Erythroblast (primary cell): ENCODE measurements around the gene CGNL1.

ENCODE experiments used
- DNase-seq, 2 experiments: peaks; one replicate each; lab custom pipeline; 2025; lab: John Stamatoyannopoulos, UW
- GATA1 ChIP-seq: IDR thresholded peaks from 2 replicates; pipeline ENCODE4 v1.6.1; 2011; ENCODE audit warnings: low read depth, mild to moderate bottlenecking, control low read depth, low read length, moderate library complexity
- POLR2A ChIP-seq: IDR thresholded peaks from 2 replicates; pipeline ENCODE4 v1.6.1; 2011; ENCODE audit warnings: mild to moderate bottlenecking, low read length

Gene CGNL1

GRCh38 chr15:57479005-57479404 is 102.7 kb downstream of the CGNL1 start:
- no peak for DNase-seq
- TF ChIP-seq GATA1 (no peak), POLR2A (no peak)

GRCh38 chr15:57481038-57481705 is 104.9 kb downstream of the CGNL1 start:
- TF ChIP-seq POLR2A, result no peak
- no peak for TF ChIP-seq GATA1
- DNase-seq, result no peak

- TF ChIP-seq GATA1, result no peak
- TF ChIP-seq POLR2A, result no peak
- no peak for DNase-seq
Measured at GRCh38 chr15:57485869-57486268, 109.6 kb downstream of the CGNL1 start.

GRCh38 chr15:57486833-57487232 is 110.5 kb downstream of the CGNL1 start:
- TF ChIP-seq GATA1, result no peak
- DNase-seq, result no peak

DNA sequence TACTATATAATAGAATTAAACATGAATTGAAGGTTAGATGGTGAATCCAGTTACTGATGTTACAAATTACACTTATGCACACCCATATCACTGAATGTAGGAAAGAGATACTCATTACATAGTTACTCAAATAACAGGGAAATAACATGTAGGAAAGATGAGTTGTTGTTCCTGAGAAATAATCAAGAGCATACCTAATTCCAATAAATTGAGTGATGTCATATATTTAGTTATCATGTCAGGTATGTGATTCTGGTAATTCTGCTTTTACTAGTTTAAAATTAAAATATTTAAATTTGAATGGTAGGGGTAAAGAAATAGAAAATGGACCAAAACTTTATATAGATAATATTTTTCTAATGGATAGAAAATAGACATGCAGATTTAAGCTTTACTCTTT is 112.8 kb downstream of the CGNL1 start:
- DNase-seq, result no peak

GRCh38 chr15:57493351-57493750 is 117.0 kb downstream of the CGNL1 start:
- DNase-seq, result no peak
- TF ChIP-seq GATA1 (no peak), POLR2A (no peak)

More for the DNA sequence above, 112.8 kb downstream of the CGNL1 start:
- no peak for TF ChIP-seq POLR2A
- TF ChIP-seq GATA1, result no peak

GRCh38 chr15:57494581-57494980 is 118.3 kb downstream of the CGNL1 start:
- no peak for TF ChIP-seq GATA1
- TF ChIP-seq POLR2A, result no peak
- DNase-seq, result no peak

GRCh38 chr15:57495041-57495440 is 118.7 kb downstream of the CGNL1 start:
- no peak for DNase-seq
- TF ChIP-seq POLR2A (no peak), GATA1 (no peak)

DNA sequence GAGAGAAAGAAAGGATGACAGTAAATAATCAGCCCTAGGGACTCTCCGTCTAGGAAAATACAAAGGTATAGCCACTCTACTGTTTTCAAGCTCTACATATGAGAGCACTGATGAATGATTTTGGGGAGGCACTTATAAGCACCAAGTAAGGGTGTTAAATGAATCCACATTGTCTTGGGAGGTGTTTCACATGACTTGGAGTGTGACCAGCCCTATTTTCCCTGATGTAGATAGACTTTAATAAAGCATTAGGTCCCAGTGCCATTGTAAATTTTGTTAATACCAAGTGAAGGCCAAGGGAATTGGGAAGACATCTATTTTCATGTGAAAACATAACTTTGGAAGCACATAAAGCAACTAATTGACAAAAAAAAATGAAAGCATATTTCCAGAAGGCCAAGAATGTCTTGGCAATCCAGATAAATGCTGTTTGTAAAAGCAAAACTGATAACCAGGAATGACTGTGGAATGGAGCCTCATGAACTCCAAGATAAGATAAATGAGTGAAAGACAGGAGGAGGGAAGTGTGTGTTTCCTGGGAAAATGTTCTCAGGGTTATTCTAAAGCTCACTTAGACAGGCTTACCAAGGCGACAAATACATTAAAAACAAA is 119.4 kb downstream of the CGNL1 start:
- TF ChIP-seq GATA1, result no peak
- no peak for TF ChIP-seq POLR2A
- DNase-seq, result no peak

- DNase-seq, result no peak
- TF ChIP-seq GATA1 (no peak), POLR2A (no peak)
Measured at GRCh38 chr15:57496594-57496945, 120.3 kb downstream of the CGNL1 start.

DNA sequence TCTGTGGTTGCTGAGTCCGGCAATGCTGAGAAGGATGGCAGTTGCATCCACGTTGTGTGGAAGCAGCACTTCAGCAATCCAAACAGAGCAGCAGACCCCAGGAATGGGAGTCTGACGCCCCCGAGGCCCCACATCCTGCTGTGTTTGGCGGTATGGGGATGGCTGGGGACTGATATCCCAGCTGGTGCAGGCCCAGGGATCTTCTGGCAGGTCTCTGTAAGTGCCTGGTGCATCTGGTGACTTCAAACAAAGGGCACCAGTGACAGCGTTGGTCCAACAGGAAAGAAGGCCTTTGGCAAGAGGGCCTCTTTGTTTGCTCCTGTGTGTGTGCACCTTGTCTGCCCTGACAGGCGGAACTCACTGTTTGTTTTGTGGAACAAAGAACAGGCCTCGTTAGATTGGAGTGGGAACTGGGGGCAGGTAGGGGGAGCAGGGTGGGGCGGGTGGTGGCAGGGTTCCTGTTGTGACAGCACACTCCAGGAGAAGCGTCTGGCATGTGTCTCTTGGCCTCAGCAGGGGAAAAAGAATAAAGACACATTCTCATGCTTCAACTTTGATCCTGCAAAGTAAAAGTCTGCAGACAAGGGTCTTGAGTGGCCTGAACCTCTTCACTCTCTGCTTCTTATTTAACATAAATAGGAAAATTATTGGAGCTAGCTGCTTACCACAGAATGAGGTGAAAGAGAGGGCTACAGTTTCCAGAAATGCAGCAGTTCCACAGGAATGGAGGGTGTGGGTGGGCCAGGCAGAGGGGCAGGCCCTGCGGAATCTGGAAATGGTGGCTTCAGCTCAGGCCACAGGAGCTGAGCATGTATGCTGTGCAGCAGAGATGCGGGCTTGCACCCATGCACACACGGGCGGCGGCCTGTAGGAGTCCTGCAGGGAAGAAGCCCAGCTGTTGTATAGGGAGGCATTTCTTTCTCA is 120.9 kb downstream of the CGNL1 start:
- DNase-seq, result no peak
- TF ChIP-seq POLR2A (no peak), GATA1 (no peak)

GRCh38 chr15:57500256-57500655 is 124.0 kb downstream of the CGNL1 start:
- TF ChIP-seq GATA1, result no peak
- no peak for TF ChIP-seq POLR2A
- no peak for DNase-seq

- no peak for TF ChIP-seq POLR2A
- TF ChIP-seq GATA1, result no peak
- DNase-seq, result no peak
Measured at GRCh38 chr15:57500979-57501576, 124.8 kb downstream of the CGNL1 start.

DNA sequence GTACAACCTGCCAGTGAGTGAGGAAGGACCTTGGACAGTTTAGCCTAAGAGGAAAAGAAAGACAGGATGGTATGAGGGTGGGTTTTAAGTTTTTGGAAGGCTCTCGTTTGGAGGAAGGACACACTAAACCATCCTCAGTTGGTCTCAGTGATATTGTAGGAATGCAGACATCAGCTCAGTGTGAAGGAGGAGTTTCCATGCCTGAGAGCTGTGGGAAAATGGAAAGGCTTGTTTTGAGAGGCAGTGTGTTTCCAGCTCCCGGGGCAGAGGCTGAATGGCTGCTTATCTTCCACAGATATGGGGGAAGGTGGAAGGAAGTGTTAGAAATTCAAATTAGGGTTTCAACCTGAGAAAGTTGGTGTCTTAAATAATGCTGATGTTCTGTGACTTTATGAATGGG is 125.8 kb downstream of the CGNL1 start:
- no peak for TF ChIP-seq POLR2A
- TF ChIP-seq GATA1, result no peak
- DNase-seq, result no peak
